ENCODE measurements around the gene POLR3E.

GRCh38 chr16:22342082-22342481 is 44.9 kb downstream of the POLR3E start:
- no peak for TF ChIP-seq CTCF (IDR thresholded peaks at IDR 0.05)
- TF ChIP-seq POLR2A (IDR thresholded peaks at IDR 0.05): no peak
- no peak for TF ChIP-seq POLR2AphosphoS5 (IDR thresholded peaks at IDR 0.05)

Measured in breast epithelium (tissue), 3 donors.